H1 (cell line): ENCODE data around the gene SIPA1L3. TPM values are rescaled to one million over a fixed set of nuclear protein-coding genes. Genes with fewer than 3 reads are reported as not detected.

Experiments used
- KDM1A ChIP-seq: fragments of 200-600, 300-600 bp; sonication (generic); IDR thresholded peaks from 2 replicates; pipeline ENCODE4 v1.7.1; 2016; ENCODE audit warnings: mild to moderate bottlenecking, low read length, borderline replicate concordance
- polyA plus RNA-seq, 7 experiments: library from polyadenylated mRNA; depleted of rRNA in 3 of 7; stranded (reverse) in 5 of 7; unstranded in 2 of 7; fragments of >200 nt in 5 of 7; fragments of 200-250 nt in 2 of 7; gene quantifications; 1 replicate in 5 of 7; 2 replicates in 1 of 7; 4 replicates in 1 of 7; pipeline versions ENCODE4 v1.2.1 to v1.2.3, GENCODE V29; 2011 to 2013; ENCODE audit warnings: missing spikeins in 2 of 7, mixed read lengths in 2 of 7
- total RNA-seq: library from RNA; stranded (reverse); fragmentation: NEBNext Ultra II Directional; extraction: Animal tissue kit (Norgen Biotek cat#: 25700); gene quantifications from 2 replicates; pipeline ENCODE4 v1.2.1, GENCODE V29; 2021

SIPA1L3 gene
- total and polyA plus RNA-seq, 2 of the 8 experiments (the other 6 are each of a cell fraction or from before 2014, with no cell fraction given), result 15.0 to 54.9 TPM

- TF ChIP-seq KDM1A, result no peak
- TF ChIP-seq, all 59 proteins: peak for 0
Observed at GRCh38 chr19:38172001-38172400, 265.0 kb downstream of the SIPA1L3 start (continued).
